Upper lobe of right lung (tissue), 1 donor: ENCODE data around the gene SERGEF. TPM values are rescaled to one million over a fixed set of nuclear protein-coding genes. Genes with fewer than 3 reads are reported as not detected.

ENCODE experiments used
- ATAC-seq: fragments of 200-7000 bp; cut with Tn5 transposase; one replicate; pipeline ENCODE4 v1.9.1; 2020; ENCODE audit warnings: mild to moderate bottlenecking, moderate library complexity
- DNase-seq: peaks from one replicate; pipeline ENCODE4 v3.0.0-alpha.2; 2020
- H3K27ac ChIP-seq: fragments of 200-600 bp; one replicate; pipeline ENCODE4 v1.8.0; 2022
- H3K27me3 ChIP-seq: fragments of 200-600 bp; one replicate; pipeline ENCODE4 v1.8.0; 2022; ENCODE audit warnings: mild to moderate bottlenecking
- H3K36me3 ChIP-seq: fragments of 200-600 bp; one replicate; pipeline ENCODE4 v1.8.0; 2022
- H3K4me1 ChIP-seq: fragments of 200-600 bp; one replicate; pipeline ENCODE4 v1.8.0; 2022
- H3K4me3 ChIP-seq: fragments of 200-600 bp; one replicate; pipeline ENCODE4 v1.8.0; 2022; ENCODE audit warnings: mild to moderate bottlenecking
- H3K9me3 ChIP-seq: fragments of 200-600 bp; one replicate; pipeline ENCODE4 v1.8.0; 2022
- intact Hi-C: fragments of 100-400 bp; cut with DNase I; formaldehyde crosslinking; loops from one replicate; pipeline ENCODE4 v1.11.0; 2022
- total RNA-seq: library from RNA; stranded (reverse); fragmentation: NEBNext Ultra II Directional; extraction: Animal tissue kit (Norgen Biotek cat#: 25700); gene quantifications from one replicate; pipeline ENCODE4 v1.2.1, GENCODE V29; 2021
- TF ChIP-seq, protein P1 (sequence below): fragments of 200-600 bp; IDR thresholded peaks from one replicate; pipeline ENCODE4 v1.8.0; 2022; ENCODE audit warnings: antibody characterized with exemption
- donor health status: DM: no; HTN: yes; CAD: no; lungs with severe emphysema.

SERGEF gene
- total RNA-seq, 1 donor from 2014 or later, result 37.6 TPM

DNA sequence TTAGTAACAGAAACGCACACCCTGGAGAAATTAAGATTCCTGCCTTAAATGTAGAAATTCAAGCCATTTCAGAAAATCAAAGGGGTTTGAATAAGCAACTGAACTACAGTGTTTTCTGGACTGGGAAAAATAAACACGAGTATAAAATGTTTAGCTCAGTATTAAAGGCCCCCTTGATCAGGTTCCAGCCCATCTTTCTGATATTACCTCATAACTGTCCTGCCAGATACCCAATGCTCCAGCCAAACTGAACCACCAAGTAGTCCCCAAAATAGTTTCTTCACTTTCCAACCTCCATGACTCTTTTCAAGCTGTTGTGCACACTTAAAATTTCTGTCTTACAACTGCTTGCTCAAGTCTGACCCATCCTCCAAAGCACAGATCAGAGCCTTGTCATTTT, 54.4 kb downstream of the SERGEF start:
- H3K27ac ChIP-seq, result no peak overlapping the region
- peaks cover 33% of the 10 kb centered on the region for H3K36me3 ChIP-seq
- H3K4me3 ChIP-seq, result no peak overlapping the region
- intact Hi-C loops, result no loop called here
- no peaks in the 10 kb centered on the region for H3K9me3 ChIP-seq
- DNase-seq (no peak), ATAC-seq (no peak)
- TF ChIP-seq, protein P1, sequence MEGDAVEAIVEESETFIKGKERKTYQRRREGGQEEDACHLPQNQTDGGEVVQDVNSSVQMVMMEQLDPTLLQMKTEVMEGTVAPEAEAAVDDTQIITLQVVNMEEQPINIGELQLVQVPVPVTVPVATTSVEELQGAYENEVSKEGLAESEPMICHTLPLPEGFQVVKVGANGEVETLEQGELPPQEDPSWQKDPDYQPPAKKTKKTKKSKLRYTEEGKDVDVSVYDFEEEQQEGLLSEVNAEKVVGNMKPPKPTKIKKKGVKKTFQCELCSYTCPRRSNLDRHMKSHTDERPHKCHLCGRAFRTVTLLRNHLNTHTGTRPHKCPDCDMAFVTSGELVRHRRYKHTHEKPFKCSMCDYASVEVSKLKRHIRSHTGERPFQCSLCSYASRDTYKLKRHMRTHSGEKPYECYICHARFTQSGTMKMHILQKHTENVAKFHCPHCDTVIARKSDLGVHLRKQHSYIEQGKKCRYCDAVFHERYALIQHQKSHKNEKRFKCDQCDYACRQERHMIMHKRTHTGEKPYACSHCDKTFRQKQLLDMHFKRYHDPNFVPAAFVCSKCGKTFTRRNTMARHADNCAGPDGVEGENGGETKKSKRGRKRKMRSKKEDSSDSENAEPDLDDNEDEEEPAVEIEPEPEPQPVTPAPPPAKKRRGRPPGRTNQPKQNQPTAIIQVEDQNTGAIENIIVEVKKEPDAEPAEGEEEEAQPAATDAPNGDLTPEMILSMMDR, result no peak
- H3K27me3 ChIP-seq, result no peaks in the 10 kb centered on the region
- no peaks in the 10 kb centered on the region for H3K4me1 ChIP-seq

DNA sequence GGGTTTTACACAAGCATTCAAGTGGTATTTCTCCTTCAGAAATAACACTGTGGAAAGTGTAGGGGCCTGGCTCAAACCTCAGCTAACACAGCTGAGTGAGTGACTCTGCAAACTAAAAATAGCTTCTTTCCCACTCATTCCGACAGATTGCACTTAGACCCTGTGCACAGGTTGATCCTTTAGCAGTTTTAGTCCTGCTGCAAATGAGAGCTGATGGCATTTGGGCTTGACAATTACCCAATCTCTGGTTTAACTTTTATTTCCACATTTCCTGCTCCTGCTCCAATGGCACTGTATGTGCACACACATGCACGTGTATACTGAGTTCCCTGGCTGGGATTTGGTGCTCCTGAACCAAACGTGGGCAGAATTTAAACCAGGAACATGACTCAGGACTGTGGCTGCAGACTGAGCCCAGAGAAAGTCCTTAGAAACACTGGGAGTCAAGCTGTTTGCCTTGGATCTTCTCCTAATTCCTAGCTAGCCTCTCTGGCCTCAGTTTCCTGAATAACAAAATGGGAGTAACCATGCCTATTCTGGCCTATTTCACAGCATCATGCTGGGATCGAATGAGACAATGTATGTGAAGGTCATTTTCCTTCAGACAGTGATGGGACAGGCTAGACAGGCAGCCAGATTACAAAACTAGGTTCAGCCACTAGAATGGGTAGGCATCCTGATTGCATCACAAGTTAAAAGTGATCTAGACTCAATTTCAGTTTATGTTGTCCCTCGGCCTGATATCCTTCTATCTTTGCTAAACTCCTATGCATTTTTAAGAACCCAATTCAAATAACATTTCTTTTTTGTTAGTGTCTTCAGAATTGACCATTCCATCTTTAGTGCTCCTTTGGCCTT, 58.2 kb downstream of the SERGEF start:
- DNase-seq (no peak), ATAC-seq (no peak)
- intact Hi-C loops, result no loop called here
- no peak overlapping the region for H3K27ac ChIP-seq
- H3K4me3 ChIP-seq, result no peak overlapping the region
- H3K27me3 ChIP-seq, result no peaks in the 10 kb centered on the region
- no peaks in the 10 kb centered on the region for H3K9me3 ChIP-seq
- TF ChIP-seq, protein P1, result no peak
- H3K36me3 ChIP-seq, result peaks cover 30% of the 10 kb centered on the region
- no peaks in the 10 kb centered on the region for H3K4me1 ChIP-seq

DNA sequence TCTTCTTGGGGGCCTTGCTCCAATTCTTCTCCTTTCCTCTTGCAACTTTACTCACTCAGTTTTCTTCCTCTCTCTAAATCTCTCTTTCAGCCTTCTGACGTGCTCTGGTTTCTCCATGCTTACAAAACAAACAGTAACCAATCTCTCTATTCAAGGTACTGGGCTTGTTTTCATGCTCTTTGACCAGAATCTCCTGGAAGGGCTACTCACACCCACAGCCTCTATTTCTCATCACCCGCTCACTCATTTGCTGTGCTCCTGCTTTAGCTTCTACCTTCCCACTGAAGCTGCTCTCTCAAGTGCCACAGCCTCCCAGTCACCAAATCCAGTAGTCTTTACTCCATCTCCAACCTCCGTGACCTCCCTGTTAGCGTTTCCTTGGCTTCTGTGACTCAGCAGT, 60.4 kb downstream of the SERGEF start:
- Histone ChIP-seq H3K9me3 (no peaks in the 10 kb centered on the region), H3K36me3 (peaks cover 24% of the 10 kb centered on the region)
- ATAC-seq, result no peak

DNA sequence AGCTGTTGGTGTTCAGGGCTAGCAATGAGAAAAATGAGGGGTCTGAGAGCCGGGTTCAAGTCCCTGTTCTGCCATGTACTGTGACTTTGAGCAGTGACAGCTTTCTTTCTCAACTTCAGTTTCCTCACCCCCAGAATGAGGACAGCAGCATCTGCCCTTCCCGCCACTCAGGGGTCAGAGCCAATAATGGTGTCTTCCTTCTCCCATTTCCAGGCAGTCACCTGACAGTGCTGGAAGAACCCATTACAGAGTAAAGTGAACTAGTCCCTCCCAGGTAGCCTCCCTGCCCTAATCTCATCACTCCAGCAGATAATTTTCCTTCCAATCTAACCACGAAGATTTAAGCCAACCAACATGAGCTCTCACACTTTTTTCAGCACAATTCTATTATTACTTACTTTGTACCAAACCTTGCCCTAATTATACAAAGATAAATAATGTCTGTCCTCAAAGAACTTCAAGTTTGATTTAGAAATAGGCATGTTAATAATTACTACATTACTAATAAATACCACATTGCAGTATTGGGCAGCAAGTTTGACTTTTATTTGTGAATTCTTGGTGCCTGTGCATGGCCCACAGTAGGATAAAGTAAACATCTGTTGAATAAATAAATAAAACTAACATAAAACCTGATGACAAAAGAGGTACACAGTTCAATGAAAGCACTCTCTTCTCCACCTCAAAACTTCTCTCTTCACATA, 61.0 kb downstream of the SERGEF start:
- Histone ChIP-seq H3K4me1 (no peaks in the 10 kb centered on the region), H3K27ac (no peak overlapping the region), H3K9me3 (no peaks in the 10 kb centered on the region), H3K27me3 (no peaks in the 10 kb centered on the region), H3K36me3 (peaks cover 23% of the 10 kb centered on the region), H3K4me3 (no peak overlapping the region)
- intact Hi-C loops, result no loop called here
- ATAC-seq (no peak), DNase-seq (no peak)
- TF ChIP-seq, protein P1, result no peak

More for the DNA sequence above, 60.4 kb downstream of the SERGEF start:
- intact Hi-C loops, result no loop called here
- TF ChIP-seq, protein P1, result no peak
- no peak overlapping the region for H3K27ac ChIP-seq
- no peaks in the 10 kb centered on the region for H3K27me3 ChIP-seq
- H3K4me3 ChIP-seq, result no peak overlapping the region
- H3K4me1 ChIP-seq, result no peaks in the 10 kb centered on the region
- DNase-seq, result no peak

DNA sequence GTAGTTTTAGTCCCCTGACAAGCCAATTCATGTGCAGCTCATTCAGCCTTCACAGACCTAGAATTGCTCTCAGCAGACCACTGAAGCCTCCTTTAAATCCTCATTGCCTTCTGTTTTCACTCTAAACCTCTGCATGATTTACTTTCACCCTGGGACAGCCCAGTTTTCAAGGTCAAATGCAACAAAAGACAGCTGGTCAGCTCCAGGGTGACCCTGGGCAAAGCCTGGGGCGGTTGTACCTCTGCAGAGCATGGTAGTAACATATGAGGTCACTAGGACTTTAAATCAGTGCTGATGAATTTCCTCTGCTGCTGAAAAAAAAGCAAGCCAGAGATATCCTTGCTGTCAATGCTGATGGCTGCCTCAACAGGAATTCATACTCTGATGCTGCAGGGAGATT, 62.2 kb downstream of the SERGEF start:
- Histone ChIP-seq H3K4me1 (no peaks in the 10 kb centered on the region), H3K27ac (no peak overlapping the region), H3K4me3 (no peak overlapping the region), H3K36me3 (peaks cover 12% of the 10 kb centered on the region), H3K27me3 (no peaks in the 10 kb centered on the region), H3K9me3 (no peaks in the 10 kb centered on the region)
- intact Hi-C loops, result no loop called here
- no peak for ATAC-seq
- no peak for DNase-seq
- TF ChIP-seq, protein P1, result no peak
